SH-SY5Y (cell line): ENCODE data around the gene PLD4.

ENCODE experiments used
- GATA2 ChIP-seq: IDR thresholded peaks from 2 replicates; pipeline ENCODE4 v1.6.1; 2011; ENCODE audit warnings: mild to moderate bottlenecking, low read depth, low read length
- GATA3 ChIP-seq: IDR thresholded peaks from 2 replicates; pipeline ENCODE4 v1.6.1; 2011; ENCODE audit warnings: low read depth, mild to moderate bottlenecking, low read length, moderate library complexity

Gene PLD4

DNA sequence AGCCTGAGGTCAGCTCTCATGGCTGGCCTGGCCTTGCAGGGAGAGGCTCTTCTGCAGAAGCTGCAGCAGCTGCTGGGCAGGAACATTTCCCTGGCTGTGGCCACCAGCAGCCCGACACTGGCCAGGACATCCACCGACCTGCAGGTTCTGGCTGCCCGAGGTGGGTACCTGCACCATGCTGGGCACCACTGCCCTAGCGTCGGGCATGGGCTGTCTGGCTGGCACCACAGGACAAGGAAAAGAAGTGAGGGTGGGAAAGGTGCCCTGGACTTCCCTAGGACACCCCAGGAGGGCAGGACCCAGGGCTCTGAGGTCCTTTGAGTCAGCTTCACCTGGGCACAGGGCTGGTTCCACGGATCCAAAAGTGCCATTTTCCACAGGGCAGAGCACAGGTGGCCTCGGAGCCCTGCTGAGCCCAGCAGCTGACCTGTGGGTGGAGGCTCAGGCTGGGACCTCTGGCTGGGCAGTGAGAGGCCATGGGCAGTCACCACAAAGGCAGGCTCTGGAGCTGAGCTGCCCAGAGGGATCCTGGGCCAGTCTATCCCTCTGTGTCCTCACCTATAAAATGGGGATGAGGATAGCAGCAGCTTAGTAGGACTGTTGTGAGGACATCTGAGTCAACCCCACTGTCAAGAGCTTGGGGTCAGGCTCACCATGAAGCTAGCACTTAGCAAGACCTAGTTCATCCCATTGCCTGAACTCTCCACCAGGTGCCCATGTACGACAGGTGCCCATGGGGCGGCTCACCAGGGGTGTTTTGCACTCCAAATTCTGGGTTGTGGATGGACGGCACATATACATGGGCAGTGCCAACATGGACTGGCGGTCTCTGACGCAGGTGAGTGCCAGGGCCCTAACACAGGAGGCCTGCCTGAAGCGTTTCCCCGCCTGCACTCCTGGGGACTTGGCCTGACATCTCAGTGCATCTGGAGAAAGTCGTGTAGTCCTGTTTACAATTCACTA is 4.9 kb downstream of the PLD4 start:
- TF ChIP-seq GATA3, result no peak

DNA sequence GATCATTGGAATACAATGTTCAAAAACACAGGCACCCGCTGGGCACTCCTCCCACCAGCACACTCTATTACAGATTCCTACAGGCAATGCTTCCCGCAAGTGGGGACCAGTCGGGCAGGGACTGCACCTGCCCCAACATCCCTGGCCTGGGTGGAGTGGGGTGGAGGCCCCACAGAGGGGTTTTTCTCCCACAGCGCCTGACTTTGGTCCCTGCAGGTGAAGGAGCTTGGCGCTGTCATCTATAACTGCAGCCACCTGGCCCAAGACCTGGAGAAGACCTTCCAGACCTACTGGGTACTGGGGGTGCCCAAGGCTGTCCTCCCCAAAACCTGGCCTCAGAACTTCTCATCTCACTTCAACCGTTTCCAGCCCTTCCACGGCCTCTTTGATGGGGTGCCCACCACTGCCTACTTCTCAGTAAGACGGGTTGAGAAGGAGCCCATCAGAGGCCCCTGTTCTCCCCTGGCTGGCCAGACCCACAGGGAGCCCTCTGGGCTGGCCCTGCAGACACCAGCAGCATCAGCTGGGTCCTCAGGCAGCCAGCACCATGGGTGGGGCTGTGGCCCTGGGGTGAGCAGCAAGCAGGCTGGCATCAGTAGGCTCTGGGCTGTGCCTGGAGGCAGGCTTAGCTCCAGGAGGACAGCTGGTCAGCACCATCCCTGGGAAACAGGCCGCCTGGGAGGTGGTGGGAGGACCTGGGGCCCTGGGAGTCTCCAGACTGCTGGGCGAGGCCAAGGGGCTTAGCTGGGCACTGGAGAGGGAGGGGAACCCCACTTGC is 6.0 kb downstream of the PLD4 start:
- TF ChIP-seq GATA2, result no peak
- TF ChIP-seq GATA3, result no peak

DNA sequence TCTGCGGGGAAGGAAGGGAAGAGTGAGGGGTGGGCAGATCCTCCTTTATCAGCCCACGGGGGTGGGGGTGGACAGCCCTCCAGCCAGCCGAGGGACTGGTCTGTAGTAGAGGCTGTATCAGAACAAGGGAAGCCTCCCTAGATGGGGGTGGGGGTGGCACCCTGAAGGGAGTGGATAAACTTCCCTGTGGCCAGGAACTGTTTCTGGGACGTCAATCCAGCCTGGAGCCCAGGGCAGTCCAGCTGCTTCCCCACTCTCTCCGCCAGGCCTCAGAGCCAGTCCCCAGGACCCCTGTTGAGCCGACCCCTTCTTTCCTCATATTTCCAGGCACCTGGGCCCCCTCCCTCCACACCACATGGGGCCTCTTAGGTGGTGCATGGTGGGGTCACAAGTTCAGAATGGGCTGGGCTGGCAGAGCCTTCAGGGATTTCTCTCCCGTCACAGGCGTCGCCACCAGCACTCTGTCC is 6.7 kb downstream of the PLD4 start:
- TF ChIP-seq GATA2 (no peak), GATA3 (no peak)

DNA sequence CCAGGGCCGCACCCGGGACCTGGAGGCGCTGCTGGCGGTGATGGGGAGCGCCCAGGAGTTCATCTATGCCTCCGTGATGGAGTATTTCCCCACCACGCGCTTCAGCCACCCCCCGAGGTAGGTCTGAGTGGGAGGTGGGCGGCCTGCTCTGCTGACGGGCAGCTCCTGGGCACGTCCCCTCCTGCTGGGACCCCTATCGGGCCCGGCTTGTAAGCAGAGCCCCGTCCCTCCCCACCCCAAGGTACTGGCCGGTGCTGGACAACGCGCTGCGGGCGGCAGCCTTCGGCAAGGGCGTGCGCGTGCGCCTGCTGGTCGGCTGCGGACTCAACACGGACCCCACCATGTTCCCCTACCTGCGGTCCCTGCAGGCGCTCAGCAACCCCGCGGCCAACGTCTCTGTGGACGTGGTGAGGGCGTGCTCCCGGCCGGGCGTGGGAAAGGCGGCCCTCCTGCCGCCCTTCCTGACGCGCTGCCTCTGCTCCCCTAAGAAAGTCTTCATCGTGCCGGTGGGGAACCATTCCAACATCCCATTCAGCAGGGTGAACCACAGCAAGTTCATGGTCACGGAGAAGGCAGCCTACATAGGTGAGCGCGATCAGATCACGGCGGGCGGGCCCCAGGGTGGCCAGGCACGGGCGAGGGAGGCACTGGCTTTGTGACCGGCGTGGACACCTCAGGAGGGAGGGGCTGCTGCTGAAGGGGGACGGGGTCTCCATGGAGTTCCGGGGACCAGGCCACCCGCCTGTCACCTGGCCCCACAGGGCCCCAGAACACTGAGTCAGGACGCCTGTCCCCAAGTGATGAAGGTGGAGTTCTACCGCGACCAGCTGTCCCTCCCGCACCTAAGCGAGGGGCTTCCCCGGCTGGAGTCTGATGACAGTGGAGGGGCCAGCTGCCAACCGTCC is 7.3 kb downstream of the PLD4 start:
- no peak for TF ChIP-seq GATA2
- TF ChIP-seq GATA3, result no peak

DNA sequence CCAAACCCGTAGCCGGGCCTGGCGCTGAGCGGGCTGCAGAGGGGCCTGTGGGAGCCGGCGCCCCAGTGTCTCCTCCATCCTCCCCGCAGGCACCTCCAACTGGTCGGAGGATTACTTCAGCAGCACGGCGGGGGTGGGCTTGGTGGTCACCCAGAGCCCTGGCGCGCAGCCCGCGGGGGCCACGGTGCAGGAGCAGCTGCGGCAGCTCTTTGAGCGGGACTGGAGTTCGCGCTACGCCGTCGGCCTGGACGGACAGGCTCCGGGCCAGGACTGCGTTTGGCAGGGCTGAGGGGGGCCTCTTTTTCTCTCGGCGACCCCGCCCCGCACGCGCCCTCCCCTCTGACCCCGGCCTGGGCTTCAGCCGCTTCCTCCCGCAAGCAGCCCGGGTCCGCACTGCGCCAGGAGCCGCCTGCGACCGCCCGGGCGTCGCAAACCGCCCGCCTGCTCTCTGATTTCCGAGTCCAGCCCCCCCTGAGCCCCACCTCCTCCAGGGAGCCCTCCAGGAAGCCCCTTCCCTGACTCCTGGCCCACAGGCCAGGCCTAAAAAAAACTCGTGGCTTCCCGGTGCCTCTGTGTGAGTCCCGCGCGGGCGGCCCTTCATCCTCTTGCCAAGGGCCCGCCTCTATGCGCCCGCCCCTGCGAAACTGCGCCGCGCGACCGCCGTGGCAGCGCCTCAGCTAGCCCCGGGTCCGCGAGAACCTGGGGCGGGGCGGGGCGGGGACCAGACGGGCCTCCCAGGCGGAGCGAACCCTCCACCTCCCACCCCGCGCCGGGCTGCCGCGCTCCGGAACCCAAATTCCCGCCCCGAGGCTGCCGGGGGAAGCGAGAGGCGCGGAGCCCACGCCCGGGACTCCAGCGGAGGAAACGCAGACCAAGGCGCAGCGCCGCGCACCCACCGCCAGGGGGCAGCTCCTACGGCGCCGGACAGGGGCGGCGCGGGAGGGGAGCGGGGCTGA is 8.3 kb downstream of the PLD4 start:
- TF ChIP-seq GATA2 (no peak), GATA3 (no peak)

DNA sequence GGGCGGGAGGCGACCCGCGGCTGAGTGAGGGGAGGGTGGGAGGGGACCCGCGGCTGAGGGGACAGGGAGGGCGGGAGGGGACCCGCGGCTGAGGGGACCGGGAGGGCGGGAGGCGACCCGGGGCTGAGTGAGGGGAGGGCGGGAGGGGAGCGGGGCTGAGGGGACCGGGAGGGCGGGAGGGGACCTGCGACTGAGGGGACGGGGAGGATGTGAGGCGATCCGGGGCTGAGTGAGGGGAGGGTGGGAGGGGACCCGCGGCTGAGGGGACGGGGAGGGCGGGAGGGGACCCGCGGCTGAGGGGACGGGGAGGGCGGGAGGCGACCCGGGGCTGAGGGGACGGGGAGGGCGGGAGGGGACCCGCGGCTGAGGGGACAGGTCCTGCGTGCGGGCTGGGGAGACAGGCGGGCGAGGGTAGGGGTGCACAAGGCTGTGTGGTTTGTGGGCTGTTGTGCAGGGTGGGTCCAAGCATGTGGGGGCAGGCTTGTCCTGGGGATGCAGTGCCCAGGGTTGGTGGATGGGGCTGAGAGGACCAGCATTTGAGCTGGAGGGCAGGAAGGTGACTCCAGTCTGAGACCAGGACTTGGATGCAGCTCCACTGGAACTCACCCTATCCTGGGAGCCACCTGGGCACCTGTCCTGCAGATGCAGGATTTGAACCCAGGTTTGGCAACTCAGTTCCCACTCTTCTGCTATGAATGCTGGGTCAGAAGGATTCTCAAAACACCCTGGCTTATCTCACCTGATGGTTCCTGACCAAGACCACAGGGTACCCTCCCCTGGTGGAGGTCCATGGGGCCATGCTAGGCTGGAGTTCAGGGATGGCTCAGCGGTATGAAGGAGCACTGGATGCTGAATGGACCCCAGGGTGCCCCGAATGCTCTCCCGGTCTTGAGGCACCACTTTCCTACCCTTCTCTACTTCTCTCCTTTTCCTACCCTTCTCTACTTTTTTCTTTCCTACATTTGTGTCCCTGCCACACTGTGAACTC is 9.4 kb downstream of the PLD4 start:
- TF ChIP-seq GATA2 (no peak), GATA3 (no peak)

DNA sequence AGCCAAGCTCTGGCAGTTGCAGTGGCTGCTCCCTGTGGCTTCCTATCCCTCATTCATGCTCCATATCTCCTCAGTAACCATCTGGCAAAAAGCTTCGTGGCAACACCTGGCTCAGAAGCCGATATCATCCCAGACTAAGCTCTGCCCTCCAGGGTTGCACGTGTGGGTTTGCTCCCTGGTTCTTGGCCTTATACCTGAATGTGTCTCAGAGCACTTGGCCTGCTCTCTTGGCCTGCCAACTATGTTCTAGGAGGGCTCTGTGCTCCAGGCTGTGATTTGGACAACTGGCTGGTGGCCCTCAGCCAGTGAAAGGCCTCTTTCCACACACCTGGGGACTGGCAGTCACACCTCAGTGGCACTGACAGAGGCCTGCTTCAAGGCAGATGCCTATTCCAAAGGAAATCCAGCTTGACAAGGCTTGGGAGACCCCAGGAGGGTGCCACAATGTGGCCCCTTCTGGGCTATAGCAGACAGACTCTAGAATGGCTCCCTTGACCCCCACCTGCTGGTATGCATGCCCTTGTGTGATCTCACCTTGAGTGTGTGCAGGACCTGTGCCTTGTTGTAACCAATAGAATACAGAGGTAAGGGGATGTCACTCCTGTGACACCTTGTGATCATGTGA is 10.5 kb downstream of the PLD4 start:
- TF ChIP-seq GATA3, result no peak
- TF ChIP-seq GATA2, result no peak

DNA sequence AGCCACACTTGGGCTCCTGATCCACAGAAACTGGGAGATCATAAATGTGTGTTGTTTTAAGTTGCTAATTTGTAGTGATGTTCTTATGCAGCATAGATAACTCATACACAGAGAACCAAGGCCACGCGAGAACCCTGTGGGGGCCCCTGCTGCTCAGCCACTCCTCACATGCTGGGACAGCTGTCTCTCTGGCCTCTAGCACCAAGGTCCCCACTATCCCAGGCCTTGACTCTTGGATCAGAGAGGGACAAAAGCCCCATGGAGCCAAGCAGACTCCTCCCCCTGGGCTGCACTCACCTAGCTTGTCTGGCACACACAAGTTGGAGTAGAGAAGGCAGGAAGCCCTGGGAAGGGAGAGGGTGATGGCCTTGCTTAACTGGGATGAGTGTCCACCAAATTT is 11.3 kb downstream of the PLD4 start:
- TF ChIP-seq GATA3 (no peak), GATA2 (no peak)

DNA sequence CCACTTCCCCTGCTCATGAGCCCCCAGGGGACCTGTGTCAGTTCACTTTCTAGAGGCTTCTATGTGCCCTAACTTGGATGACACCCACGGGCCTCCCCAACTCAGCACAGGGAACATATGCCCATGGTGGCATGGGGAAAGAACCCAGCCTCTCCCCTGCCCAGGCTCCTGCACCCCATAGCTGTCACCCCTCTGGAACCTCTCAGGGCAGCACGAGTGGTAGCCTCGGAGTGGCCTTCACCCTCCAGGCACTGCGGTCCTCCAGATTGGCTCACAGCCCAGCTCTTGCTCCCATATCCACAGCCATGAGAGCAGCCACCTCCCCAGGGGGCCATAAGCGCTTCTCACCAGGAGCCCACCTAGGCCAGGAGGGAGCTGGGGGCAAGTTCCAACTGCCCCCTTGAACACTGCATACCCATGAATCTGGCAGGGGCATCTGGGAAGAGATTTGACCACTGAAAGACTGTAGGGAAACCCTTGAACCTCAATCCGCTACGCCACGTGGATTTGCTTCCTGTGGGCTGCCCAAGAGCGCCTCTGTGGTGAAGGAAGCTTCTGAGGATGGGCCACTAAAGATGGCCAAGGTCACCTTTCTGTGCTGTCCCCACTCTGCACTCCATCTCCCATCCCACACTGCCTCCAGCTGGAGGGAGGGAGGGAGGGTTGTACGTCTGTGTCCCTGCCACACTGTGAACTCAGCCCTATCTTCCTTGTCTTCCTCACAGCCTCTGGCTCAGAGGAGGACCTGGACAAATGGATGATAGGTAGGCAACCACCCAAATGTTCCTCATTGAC is 11.9 kb downstream of the PLD4 start:
- TF ChIP-seq GATA3 (no peak), GATA2 (no peak)

DNA sequence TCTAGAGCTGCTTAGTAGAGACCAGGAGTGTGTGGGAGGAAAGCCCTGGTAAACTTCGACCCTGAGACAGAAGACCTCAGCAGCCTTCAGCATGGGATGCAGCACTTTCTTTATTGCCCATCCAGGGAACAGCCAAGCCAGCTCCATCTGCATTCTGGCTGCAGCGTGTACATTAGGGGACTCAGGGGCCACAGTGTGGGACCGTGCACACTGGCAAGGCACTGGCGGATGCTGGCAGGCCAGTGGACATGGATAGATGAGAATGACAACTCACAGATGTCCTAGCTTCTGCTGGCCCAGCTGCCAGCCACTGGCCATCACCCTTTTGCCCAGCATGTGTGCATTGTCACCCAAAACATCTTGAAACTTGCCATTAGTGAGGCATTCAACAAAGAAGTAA is 12.5 kb downstream of the PLD4 start:
- TF ChIP-seq GATA3, result no peak
- no peak for TF ChIP-seq GATA2
